GM19455 (cell line): ENCODE measurements around the gene LHFPL5.

Source experiments
- ATAC-seq: cut with Tn5 transposase; IDR thresholded peaks from one replicate; pipeline ENCODE4 v1.9.1; 2021; ENCODE audit not compliant: unreplicated experiment

The LHFPL5 gene

GRCh38 chr6:35790683-35791082 is 14.5 kb upstream of the LHFPL5 start:
- ATAC-seq: no peak

- no peak for ATAC-seq
These were observed 10.4 kb upstream of the LHFPL5 start for GRCh38 chr6:35794536-35795452.

GRCh38 chr6:35795453-35796071 is 9.6 kb upstream of the LHFPL5 start:
- no peak for ATAC-seq

DNA sequence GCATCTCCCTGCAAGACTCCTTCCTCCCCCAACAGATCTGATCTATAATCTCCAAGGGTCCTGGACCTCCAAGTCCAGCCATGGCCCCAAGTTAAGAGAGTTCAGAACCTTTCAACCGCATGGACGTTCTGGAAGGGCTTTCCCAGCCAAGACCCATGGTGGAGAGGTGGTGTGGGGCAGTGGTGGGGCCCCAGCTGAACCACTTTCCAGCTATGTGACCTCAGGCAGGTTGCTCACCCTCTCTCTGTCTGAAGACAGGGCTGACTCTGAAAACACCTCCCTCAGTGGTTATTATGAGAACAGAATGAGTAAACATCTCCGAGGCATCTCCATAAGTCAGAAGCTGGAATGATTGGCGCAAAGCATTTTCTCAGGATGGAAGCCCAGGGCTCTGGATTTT is 8.9 kb upstream of the LHFPL5 start:
- ATAC-seq: no peak

DNA sequence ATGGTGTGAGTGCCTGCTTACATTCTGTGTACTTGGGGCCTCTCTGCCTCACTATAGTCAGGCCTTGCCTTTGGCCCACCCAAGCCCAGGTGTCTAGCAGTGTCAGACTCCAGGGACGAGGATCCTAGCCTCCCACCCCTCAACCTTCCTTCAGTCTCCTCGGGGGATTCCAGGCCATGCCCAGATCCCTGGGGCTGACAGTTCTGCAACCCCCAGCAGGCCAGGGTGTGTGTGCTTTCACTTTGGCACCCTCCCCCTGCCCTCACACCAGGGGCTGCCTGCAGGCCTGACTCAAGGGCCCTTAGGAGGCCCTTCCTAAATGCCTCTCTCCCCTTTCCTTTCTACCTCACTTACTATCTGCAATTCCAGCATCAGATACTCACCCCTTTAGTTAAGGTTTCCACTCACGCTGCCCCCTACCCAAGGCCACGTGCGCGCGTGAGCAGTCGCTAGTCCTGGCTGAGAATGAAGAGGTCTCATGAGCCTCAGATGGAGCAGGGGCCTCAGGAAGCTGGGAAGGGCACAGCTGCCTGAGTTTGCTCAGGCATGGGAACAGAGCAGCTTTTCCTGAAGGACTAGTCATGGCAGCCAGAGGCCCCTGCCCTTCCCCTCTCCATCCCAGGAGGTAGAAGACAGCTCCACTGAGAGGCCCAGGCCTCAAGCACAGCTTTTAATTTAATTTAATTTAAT is 7.2 kb upstream of the LHFPL5 start:
- ATAC-seq: no peak

GRCh38 chr6:35798706-35799105 is 6.4 kb upstream of the LHFPL5 start:
- no peak for ATAC-seq

GRCh38 chr6:35801148-35801547 is 4.0 kb upstream of the LHFPL5 start:
- ATAC-seq: no peak

GRCh38 chr6:35808688-35809087 is 3.5 kb downstream of the LHFPL5 start:
- no peak for ATAC-seq

DNA sequence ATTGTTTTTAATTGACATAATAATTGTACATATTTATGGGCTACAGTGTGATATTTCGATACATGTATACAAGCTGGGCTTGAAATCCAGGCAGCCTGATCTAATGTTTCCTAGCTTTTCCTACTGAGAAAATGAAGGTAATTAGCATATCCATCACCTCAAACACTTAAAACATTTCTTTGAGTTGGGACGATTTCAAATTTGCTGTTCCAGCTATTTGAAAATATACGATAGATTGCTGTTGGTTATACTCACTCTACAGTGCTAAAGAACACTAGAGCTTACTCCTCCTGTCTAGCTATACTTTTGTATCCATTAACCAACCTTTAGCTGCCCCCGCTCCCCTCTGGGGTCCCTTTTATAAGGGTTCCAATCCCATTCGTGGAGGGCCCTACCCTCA is 4.7 kb downstream of the LHFPL5 start:
- no peak for ATAC-seq

DNA sequence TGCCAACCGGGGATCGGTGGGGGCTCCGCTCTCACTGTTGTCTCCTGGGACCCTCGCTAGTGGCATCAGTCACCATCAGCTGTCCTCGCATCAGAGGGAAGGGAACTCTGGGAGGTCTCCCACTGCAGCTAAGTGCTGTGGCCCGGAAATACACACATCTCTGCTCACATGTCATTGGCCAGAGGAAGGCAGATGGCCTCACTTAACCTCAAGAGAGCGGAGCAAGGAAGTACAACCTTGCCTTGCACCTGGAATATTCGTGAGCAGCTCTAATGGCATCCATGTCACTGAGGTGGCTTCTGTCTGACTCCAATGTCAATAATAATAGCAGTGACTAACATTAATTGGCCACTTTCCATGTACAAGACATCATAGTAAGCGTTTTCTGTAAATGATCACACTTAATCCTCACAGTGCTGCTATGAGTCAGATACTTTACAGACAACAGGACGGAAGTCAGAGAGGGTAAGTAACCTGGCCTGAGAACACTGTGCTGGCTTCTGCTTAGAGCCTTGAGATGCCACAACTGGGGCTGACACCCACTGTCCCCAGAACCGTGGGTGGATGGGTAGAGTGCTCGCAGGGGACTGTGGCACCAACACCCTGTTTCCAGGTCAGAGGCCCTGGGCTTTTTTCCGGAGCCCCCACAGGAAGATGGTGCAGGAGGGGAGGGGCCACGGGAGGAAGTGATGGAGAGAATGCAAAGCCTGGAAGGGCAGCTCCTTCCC is 6.0 kb downstream of the LHFPL5 start:
- ATAC-seq: no peak

DNA sequence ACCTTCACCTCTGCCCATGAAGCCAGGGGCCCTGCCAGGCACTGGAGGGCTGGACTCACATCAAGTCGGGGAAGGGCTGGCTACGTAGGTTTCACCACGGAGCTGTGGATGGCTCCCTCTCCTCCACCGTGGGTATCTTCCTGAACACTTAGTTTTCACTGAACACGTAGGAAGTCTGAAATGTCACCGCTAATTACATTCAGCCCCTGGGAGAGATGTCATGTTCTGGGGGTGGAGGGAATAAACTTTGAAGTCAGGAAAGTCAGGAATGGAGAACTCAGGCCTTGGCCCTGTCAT is 6.5 kb downstream of the LHFPL5 start:
- ATAC-seq: no peak

- no peak for ATAC-seq
These were observed 12.4 kb downstream of the LHFPL5 start for GRCh38 chr6:35817515-35817914.

DNA sequence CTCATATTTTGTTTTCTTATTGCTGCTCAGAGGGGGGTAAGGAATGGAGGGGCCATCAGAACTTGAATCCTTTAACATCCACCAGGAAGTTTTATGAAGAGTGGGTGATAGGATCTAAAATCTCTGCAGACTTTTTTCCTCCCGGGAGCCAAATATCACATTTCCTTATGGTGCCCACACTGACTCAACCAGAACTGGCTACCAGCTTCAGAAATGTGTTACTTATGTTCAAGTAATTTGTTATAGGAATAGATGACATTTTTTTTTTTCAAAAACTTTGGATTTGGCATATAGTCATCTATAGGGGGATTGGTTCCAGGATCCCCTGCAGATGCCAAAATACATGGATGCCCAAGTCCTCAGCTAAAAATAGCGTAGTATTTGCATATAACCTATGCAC is 18.4 kb downstream of the LHFPL5 start:
- no peak for ATAC-seq

DNA sequence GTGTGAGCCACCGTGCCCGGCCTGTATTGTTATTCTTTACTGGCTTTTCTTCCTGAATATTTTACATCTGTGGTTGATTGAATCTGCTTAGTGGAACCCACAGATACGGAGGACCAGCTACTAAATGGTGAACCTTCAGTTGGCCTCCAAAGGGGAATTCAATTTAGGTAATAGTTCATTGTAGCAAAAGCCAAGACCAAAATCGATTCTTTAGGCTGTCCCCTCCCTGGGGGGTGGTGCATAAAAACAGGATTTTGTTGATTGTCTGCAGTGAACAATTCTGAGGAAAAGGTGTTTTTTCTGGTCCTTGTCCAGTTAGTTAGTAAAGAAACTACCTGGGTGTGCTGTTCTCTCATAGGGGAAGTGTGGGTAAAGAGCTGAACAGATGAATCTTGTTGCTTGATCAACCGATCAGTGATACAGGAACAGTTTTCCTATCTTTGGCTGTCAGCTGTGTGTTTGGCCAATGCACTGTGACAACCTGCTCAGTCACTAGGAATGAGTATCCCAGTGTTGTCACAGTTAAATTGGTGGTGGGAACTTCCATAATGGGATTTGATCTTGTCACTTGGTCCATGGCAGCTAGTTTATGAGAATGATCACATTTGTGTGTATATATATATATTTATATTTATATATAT is 19.5 kb downstream of the LHFPL5 start:
- ATAC-seq: no peak

DNA sequence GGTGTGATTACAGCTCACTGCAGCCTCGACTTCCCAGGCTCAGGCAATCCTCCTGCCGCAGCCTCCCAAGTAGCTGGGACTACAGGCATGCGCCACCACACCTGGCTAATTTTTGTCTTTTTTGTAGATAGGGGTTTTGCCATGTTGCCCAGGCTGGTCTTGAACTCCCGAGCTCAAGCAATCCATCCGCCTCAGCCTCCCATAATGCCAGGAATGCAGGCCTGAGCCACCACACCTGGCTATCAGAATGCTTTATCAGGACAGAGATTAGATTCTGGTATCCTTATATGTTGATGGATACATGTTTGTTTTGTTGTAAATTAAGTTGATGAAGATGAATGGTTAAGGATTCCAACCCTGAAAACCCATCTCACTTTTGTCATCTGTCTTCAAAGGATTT is 24.2 kb downstream of the LHFPL5 start:
- no peak for ATAC-seq

- no peak for ATAC-seq
These were observed 26.3 kb downstream of the LHFPL5 start for GRCh38 chr6:35831257-35832007.

- no peak for ATAC-seq
These were observed 28.4 kb downstream of the LHFPL5 start for GRCh38 chr6:35833536-35833935.

DNA sequence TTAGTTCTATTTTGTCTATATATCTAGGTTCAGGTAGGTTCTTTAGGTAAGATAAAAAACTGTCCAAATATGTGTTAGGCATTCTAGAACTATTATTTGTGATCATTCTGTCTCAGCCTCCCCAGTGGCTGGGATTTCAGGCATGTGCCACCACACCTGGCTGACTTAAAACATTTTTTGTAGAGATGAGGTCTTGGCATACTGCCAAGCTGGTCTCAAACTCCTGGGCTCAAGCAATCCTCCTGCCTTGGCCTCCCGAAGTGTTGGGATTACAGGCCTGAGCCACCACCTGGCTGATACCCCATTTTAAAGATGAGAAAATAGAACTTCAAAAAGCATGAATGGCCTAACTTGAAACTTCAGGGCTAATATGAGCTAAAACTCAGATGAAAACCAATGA is 33.9 kb downstream of the LHFPL5 start:
- no peak for ATAC-seq

- ATAC-seq: no peak
These were observed 37.2 kb downstream of the LHFPL5 start for GRCh38 chr6:35842381-35842780.

- ATAC-seq: no peak
These were observed 39.1 kb downstream of the LHFPL5 start for GRCh38 chr6:35844290-35844689.
